Measurements from ENCODE around the gene SHKBP1. TPM values are rescaled to one million over a fixed set of nuclear protein-coding genes. Genes with fewer than 3 reads are reported as not detected.

SHKBP1 gene
- total and polyA plus RNA-seq, 2 of the 13 experiments (the other 11 are each of a cell fraction or from before 2014, with no cell fraction given) = 16.2 to 17.4 TPM

GRCh38 chr19:40598121-40598917 is 21.6 kb downstream of the SHKBP1 start (continued):
- no peak for TF ChIP-seq PRDM15 (CRISPR knock-in tag; IDR thresholded peaks at IDR 0.05)
- TF ChIP-seq YY1 (IDR thresholded peaks at IDR 0.05; ENCODE audit: insufficient read depth, insufficient replicate concordance, low read depth, low read length) = peak; percentile 35
- TF ChIP-seq TBX2 (CRISPR knock-in tag; IDR thresholded peaks at IDR 0.05; ENCODE audit: borderline replicate concordance) = peak; percentile 35; the same call in 1 of the 2 replicates
- no peak for TF ChIP-seq NFE2L1 (CRISPR knock-in tag; IDR thresholded peaks at IDR 0.05; ENCODE audit: borderline replicate concordance)
- no peak for TF ChIP-seq SMAD9 (CRISPR knock-in tag; IDR thresholded peaks at IDR 0.05)
- TF ChIP-seq SIX4 (CRISPR knock-in tag; IDR thresholded peaks at IDR 0.05) = no peak
- TF ChIP-seq, protein P1, sequence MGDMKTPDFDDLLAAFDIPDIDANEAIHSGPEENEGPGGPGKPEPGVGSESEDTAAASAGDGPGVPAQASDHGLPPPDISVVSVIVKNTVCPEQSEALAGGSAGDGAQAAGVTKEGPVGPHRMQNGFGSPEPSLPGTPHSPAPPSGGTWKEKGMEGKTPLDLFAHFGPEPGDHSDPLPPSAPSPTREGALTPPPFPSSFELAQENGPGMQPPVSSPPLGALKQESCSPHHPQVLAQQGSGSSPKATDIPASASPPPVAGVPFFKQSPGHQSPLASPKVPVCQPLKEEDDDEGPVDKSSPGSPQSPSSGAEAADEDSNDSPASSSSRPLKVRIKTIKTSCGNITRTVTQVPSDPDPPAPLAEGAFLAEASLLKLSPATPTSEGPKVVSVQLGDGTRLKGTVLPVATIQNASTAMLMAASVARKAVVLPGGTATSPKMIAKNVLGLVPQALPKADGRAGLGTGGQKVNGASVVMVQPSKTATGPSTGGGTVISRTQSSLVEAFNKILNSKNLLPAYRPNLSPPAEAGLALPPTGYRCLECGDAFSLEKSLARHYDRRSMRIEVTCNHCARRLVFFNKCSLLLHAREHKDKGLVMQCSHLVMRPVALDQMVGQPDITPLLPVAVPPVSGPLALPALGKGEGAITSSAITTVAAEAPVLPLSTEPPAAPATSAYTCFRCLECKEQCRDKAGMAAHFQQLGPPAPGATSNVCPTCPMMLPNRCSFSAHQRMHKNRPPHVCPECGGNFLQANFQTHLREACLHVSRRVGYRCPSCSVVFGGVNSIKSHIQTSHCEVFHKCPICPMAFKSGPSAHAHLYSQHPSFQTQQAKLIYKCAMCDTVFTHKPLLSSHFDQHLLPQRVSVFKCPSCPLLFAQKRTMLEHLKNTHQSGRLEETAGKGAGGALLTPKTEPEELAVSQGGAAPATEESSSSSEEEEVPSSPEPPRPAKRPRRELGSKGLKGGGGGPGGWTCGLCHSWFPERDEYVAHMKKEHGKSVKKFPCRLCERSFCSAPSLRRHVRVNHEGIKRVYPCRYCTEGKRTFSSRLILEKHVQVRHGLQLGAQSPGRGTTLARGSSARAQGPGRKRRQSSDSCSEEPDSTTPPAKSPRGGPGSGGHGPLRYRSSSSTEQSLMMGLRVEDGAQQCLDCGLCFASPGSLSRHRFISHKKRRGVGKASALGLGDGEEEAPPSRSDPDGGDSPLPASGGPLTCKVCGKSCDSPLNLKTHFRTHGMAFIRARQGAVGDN (CRISPR knock-in tag; IDR thresholded peaks at IDR 0.05) = peak; percentile 32; the same call in 1 of the 2 replicates
- TF ChIP-seq ZNF777 (CRISPR knock-in tag; IDR thresholded peaks at IDR 0.05) = peak; percentile 63
- TF ChIP-seq, protein P2, sequence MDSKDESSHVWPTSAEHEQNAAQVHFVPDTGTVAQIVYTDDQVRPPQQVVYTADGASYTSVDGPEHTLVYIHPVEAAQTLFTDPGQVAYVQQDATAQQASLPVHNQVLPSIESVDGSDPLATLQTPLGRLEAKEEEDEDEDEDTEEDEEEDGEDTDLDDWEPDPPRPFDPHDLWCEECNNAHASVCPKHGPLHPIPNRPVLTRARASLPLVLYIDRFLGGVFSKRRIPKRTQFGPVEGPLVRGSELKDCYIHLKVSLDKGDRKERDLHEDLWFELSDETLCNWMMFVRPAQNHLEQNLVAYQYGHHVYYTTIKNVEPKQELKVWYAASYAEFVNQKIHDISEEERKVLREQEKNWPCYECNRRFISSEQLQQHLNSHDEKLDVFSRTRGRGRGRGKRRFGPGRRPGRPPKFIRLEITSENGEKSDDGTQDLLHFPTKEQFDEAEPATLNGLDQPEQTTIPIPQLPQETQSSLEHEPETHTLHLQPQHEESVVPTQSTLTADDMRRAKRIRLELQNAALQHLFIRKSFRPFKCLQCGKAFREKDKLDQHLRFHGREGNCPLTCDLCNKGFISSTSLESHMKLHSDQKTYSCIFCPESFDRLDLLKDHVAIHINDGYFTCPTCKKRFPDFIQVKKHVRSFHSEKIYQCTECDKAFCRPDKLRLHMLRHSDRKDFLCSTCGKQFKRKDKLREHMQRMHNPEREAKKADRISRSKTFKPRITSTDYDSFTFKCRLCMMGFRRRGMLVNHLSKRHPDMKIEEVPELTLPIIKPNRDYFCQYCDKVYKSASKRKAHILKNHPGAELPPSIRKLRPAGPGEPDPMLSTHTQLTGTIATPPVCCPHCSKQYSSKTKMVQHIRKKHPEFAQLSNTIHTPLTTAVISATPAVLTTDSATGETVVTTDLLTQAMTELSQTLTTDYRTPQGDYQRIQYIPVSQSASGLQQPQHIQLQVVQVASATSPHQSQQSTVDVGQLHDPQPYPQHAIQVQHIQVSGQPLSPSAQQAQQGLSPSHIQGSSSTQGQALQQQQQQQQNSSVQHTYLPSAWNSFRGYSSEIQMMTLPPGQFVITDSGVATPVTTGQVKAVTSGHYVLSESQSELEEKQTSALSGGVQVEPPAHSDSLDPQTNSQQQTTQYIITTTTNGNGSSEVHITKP (CRISPR knock-in tag; IDR thresholded peaks at IDR 0.05; ENCODE audit: low read depth) = peak; percentile 74; the same call in 1 of the 2 replicates
- TF ChIP-seq YEATS2 (CRISPR knock-in tag; IDR thresholded peaks at IDR 0.05; ENCODE audit: borderline replicate concordance) = no peak
- TF ChIP-seq ZNF30 (CRISPR knock-in tag; IDR thresholded peaks at IDR 0.05) = no peak
- no peak for TF ChIP-seq ZFYVE20 (CRISPR knock-in tag; IDR thresholded peaks at IDR 0.05; ENCODE audit: borderline replicate concordance, low read depth)
